ENCODE results near the gene TFAP2A. TPM values are rescaled to one million over a fixed set of nuclear protein-coding genes. Genes with fewer than 3 reads are reported as not detected.

TFAP2A gene
- total and polyA plus RNA-seq, 2 donors (not counting 1 experiment from before 2014, with no cell fraction given) = 0.03 TPM; not detected in 1

DNA sequence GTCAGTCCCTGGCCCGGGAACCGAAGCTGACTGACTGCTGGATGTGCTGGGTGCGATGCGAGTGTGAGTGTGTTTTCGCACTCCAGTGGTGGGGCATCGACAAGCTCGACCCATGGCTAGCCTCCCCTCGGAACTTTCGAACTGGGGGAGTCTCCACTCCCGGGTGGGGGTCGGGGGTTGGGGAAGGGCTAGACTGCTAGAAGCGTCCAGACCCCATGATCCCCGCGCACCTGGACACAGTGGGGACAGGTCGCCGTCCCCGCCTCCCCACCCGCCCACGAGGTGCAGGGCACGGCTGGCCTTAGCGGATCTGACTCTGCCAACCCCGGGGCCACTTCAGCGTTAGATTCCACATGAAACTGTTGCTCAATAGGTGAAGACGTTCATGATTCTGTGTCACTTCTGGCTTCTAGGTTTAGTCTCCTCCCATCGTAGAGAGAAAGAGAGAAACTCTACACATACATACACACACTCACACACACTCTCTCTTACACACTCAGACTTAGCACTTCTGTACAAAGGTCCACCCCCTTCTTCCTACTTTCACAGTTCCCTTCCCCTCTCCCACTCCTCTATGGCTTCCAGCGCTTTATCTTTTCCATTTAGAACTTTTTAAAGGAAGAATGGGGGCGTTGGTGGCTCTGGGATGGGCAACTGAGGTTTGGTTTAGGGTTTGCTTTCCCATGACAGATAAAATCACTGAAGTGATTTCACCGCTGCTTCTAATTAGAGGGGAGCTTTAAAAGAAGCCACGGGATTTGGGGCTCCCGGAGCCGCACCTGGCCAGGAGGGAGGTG lies 5.1 kb upstream of the TFAP2A start:
- Histone ChIP-seq H3K79me2 (ENCODE audit: control insufficient read depth, insufficient read depth, low read length) (no peaks in the 10 kb centered on the region), H3K9me3 (ENCODE audit: control insufficient read depth, insufficient read depth, low read depth, low read length) (no peaks in the 10 kb centered on the region), H3K9ac (ENCODE audit: insufficient read depth, low read length) (no peak overlapping the region), H3K4me1 (ENCODE audit: control insufficient read depth, extremely low read depth, insufficient read depth, low read length) (no peaks in the 10 kb centered on the region), H4K20me1 (ENCODE audit: control insufficient read depth, extremely low read depth, insufficient read depth, low read length) (no peaks in the 10 kb centered on the region), H3K27me3 (ENCODE audit: control insufficient read depth, insufficient read depth, low read length) (peaks cover 88% of the 10 kb centered on the region), H3K27ac (ENCODE audit: insufficient read depth, low read length) (no peak overlapping the region), H3K36me3 (ENCODE audit: control insufficient read depth, insufficient read depth, low read length) (no peaks in the 10 kb centered on the region), H2AFZ (ENCODE audit: low read length) (no peak overlapping the region), H3K4me3 (replicated peaks in 1 of 4; ENCODE audit: control extremely low read depth in 1 of 4, insufficient read depth in 1 of 4, low read depth in 3 of 4, low read length in 4 of 4) (no peak overlapping the region), H3K4me2 (ENCODE audit: extremely low read depth, insufficient read depth, low read length) (no peak overlapping the region)
- DNase-seq (ENCODE audit: low read depth in 2 of 2) = no peak
- TF ChIP-seq, protein P1, sequence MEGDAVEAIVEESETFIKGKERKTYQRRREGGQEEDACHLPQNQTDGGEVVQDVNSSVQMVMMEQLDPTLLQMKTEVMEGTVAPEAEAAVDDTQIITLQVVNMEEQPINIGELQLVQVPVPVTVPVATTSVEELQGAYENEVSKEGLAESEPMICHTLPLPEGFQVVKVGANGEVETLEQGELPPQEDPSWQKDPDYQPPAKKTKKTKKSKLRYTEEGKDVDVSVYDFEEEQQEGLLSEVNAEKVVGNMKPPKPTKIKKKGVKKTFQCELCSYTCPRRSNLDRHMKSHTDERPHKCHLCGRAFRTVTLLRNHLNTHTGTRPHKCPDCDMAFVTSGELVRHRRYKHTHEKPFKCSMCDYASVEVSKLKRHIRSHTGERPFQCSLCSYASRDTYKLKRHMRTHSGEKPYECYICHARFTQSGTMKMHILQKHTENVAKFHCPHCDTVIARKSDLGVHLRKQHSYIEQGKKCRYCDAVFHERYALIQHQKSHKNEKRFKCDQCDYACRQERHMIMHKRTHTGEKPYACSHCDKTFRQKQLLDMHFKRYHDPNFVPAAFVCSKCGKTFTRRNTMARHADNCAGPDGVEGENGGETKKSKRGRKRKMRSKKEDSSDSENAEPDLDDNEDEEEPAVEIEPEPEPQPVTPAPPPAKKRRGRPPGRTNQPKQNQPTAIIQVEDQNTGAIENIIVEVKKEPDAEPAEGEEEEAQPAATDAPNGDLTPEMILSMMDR (conservative IDR thresholded peaks at IDR 0.05 in 1 of 2, IDR thresholded peaks at IDR 0.05 in 1 of 2; ENCODE audit: low read depth in 1 of 2, low read length in 2 of 2) = no peak
- peak; percentile 31 for TF ChIP-seq EZH2 (IDR thresholded peaks at IDR 0.05; ENCODE audit: low read length, missing control alignments)

DNA sequence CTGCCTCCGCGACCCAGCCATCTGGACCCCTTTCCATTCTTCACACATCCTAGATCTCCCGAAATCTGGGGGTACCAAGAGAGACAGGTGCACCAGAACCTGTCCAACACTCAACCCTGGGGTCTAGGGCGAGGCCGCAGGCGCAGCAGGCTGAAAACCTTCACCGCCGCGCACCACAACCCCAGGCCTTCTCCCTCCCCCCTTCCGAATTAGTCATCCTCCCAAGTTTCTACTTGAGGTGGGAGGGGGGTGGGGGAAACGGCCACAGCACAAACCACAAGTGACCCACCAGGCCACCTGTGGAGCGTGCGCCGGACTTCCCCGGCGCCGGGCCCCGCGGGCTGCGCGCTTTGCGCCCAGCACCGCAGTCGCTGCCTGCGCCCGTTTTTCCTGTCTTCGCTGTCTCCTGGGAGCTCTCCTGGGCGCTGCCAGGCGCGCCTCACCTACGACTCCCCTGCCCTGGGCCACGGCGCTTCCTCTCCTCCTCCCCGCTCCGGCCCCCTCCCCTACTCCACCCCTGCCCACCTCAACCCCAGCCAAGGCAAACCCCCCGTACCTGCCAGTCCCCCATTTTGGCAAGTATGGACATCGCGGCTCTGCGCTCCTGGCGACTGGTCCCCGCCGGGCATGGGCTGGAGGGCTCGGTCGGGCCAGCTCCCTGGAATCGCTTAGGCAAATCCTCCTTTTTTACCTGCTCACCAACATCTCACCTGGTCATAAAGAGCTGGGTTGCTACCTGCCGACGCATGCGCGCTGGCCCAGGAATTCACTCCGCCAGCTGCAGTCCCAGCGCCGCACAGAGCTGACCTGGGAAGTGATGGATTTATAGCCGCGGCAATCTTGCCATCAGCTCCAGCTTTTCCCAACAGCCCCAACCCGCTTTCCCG lies 4.2 kb upstream of the TFAP2A start:
- no peak overlapping the region for H3K4me3 ChIP-seq (replicated peaks in 1 of 4; ENCODE audit: control extremely low read depth in 1 of 4, insufficient read depth in 1 of 4, low read depth in 3 of 4, low read length in 4 of 4)
- no peak overlapping the region for H2AFZ ChIP-seq (ENCODE audit: low read length)
- no peaks in the 10 kb centered on the region for H3K36me3 ChIP-seq (ENCODE audit: control insufficient read depth, insufficient read depth, low read length)
- peaks cover 88% of the 10 kb centered on the region for H3K27me3 ChIP-seq (ENCODE audit: control insufficient read depth, insufficient read depth, low read length)
- no peaks in the 10 kb centered on the region for H3K79me2 ChIP-seq (ENCODE audit: control insufficient read depth, insufficient read depth, low read length)
- H3K9me3 ChIP-seq (ENCODE audit: control insufficient read depth, insufficient read depth, low read depth, low read length) = no peaks in the 10 kb centered on the region
- H3K4me1 ChIP-seq (ENCODE audit: control insufficient read depth, extremely low read depth, insufficient read depth, low read length) = no peaks in the 10 kb centered on the region
- peak in 1 of 2 donors; percentile 65 for DNase-seq (ENCODE audit: low read depth in 2 of 2)
- H3K9ac ChIP-seq (ENCODE audit: insufficient read depth, low read length) = no peak overlapping the region
- H4K20me1 ChIP-seq (ENCODE audit: control insufficient read depth, extremely low read depth, insufficient read depth, low read length) = no peaks in the 10 kb centered on the region
- no peak overlapping the region for H3K27ac ChIP-seq (ENCODE audit: insufficient read depth, low read length)
- no peak for TF ChIP-seq EZH2 (IDR thresholded peaks at IDR 0.05; ENCODE audit: low read length, missing control alignments)
- TF ChIP-seq, protein P1 (conservative IDR thresholded peaks at IDR 0.05 in 1 of 2, IDR thresholded peaks at IDR 0.05 in 1 of 2; ENCODE audit: low read depth in 1 of 2, low read length in 2 of 2) = no peak
- H3K4me2 ChIP-seq (ENCODE audit: extremely low read depth, insufficient read depth, low read length) = no peak overlapping the region

DNA sequence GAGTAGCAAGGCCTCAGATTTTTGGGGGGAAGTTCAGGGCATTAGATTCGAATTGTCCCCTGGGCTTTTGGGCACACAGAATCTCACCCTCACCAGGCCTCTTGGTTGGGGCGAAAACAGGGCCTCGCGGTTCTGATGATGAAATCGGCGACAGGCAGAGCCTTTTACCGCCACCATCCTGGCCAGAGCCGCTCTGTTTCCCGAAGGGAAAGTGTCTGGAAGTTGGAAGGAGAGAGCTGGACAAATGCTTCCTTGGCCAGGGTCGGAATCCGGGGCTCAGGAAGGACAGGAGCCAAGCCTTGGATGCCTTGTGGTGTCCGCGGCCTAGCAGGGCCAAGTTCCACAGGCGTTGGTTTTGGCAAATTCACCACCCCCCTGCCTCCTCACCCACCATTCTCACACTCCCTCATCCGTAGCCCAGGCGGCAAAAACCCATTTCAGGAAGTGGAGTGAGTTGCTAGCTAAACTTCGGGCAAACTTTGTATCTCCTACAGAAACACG lies 3.5 kb upstream of the TFAP2A start:
- H3K27me3 ChIP-seq (ENCODE audit: control insufficient read depth, insufficient read depth, low read length) = peaks cover 88% of the 10 kb centered on the region
- no peaks in the 10 kb centered on the region for H3K36me3 ChIP-seq (ENCODE audit: control insufficient read depth, insufficient read depth, low read length)
- H3K9me3 ChIP-seq (ENCODE audit: control insufficient read depth, insufficient read depth, low read depth, low read length) = no peaks in the 10 kb centered on the region
- TF ChIP-seq, protein P1 (conservative IDR thresholded peaks at IDR 0.05 in 1 of 2, IDR thresholded peaks at IDR 0.05 in 1 of 2; ENCODE audit: low read depth in 1 of 2, low read length in 2 of 2) = no peak
- peak; percentile 65 for TF ChIP-seq EZH2 (IDR thresholded peaks at IDR 0.05; ENCODE audit: low read length, missing control alignments)
- H3K79me2 ChIP-seq (ENCODE audit: control insufficient read depth, insufficient read depth, low read length) = no peaks in the 10 kb centered on the region
- no peak overlapping the region for H3K27ac ChIP-seq (ENCODE audit: insufficient read depth, low read length)
- H3K4me1 ChIP-seq (ENCODE audit: control insufficient read depth, extremely low read depth, insufficient read depth, low read length) = no peaks in the 10 kb centered on the region
- H4K20me1 ChIP-seq (ENCODE audit: control insufficient read depth, extremely low read depth, insufficient read depth, low read length) = no peaks in the 10 kb centered on the region
- no peak overlapping the region for H3K9ac ChIP-seq (ENCODE audit: insufficient read depth, low read length)
- H3K4me2 ChIP-seq (ENCODE audit: extremely low read depth, insufficient read depth, low read length) = no peak overlapping the region
- H2AFZ ChIP-seq (ENCODE audit: low read length) = no peak overlapping the region
- DNase-seq (ENCODE audit: low read depth in 2 of 2) = no peak
- H3K4me3 ChIP-seq (replicated peaks in 1 of 4; ENCODE audit: control extremely low read depth in 1 of 4, insufficient read depth in 1 of 4, low read depth in 3 of 4, low read length in 4 of 4) = no peak overlapping the region

Data from fibroblast of lung (primary cell).